DND-41 (cell line): ENCODE measurements around the gene GOLGA6L26.
"Not testable (repeated sequence)": the region's sequence is repeated elsewhere in the genome, so short reads cannot be mapped to it uniquely, and the experiment has no call there.

Experiments used
- CTCF ChIP-seq: IDR thresholded peaks from 2 replicates; pipeline ENCODE4 v1.5.1; 2012; ENCODE audit warnings: borderline replicate concordance, low read length, moderate library complexity, mild to moderate bottlenecking; ENCODE audit not compliant: poor library complexity, severe bottlenecking; ENCODE audit errors: extremely low read depth
- EZH2 ChIP-seq: IDR thresholded peaks from 3 replicates; pipeline ENCODE4 v1.6.1; 2012; ENCODE audit warnings: borderline replicate concordance, low read depth, mild to moderate bottlenecking, moderate library complexity, low read length, inconsistent platforms; ENCODE audit not compliant: severe bottlenecking

GRCh38 chr15:23378946-23379345, 45.0 kb upstream of the GOLGA6L26 start:
- TF ChIP-seq CTCF, EZH2: not testable (repeated sequence)
